NCI-H1436 (cell line): ENCODE results near the gene TUBG2.
"Not testable (repeated sequence)": the region's sequence is repeated elsewhere in the genome, so short reads cannot be mapped to it uniquely, and the experiment has no call there.

ENCODE experiments used
- DNase-seq: peaks from one replicate; lab custom pipeline; 2025; lab: John Stamatoyannopoulos, UW

Gene TUBG2

GRCh38 chr17:42659079-42659931, at the start of gene TUBG2:
Gene TUBG2 (plus strand): TSS chr17:42659284. CDS start chr17:42659504, 220 bp downstream.
- DNase-seq = peak; percentile 95

- DNase-seq = not testable (repeated sequence)
These were observed 49.0 kb upstream of the TUBG2 start for GRCh38 chr17:42609814-42610801.

GRCh38 chr17:42612013-42612412, 47.1 kb upstream of the TUBG2 start:
- no peak for DNase-seq

- no peak for DNase-seq
These were observed 45.3 kb upstream of the TUBG2 start for GRCh38 chr17:42613699-42614295.

- DNase-seq = no peak
These were observed 41.1 kb upstream of the TUBG2 start for GRCh38 chr17:42617956-42618431.

- peak; percentile 7 for DNase-seq
These were observed 40.5 kb upstream of the TUBG2 start for GRCh38 chr17:42618442-42619150.

GRCh38 chr17:42621987-42622386, 37.1 kb upstream of the TUBG2 start:
- DNase-seq = not testable (repeated sequence)

- DNase-seq = no peak
These were observed 35.8 kb upstream of the TUBG2 start for GRCh38 chr17:42623271-42623670.

GRCh38 chr17:42623732-42624596, 35.1 kb upstream of the TUBG2 start:
- peak; percentile 23 for DNase-seq

GRCh38 chr17:42627032-42627764, 31.9 kb upstream of the TUBG2 start:
- DNase-seq = not testable (repeated sequence)

GRCh38 chr17:42629411-42630009, 29.6 kb upstream of the TUBG2 start:
- DNase-seq = no peak

- no peak for DNase-seq
These were observed 26.1 kb upstream of the TUBG2 start for GRCh38 chr17:42632949-42633444.

- no peak for DNase-seq
These were observed 19.5 kb upstream of the TUBG2 start for GRCh38 chr17:42639525-42640113.

GRCh38 chr17:42640121-42640520, 19.0 kb upstream of the TUBG2 start:
- DNase-seq = no peak

- peak; percentile 4 for DNase-seq
These were observed 16.7 kb upstream of the TUBG2 start for GRCh38 chr17:42642336-42642735.

- DNase-seq = no peak
These were observed 11.3 kb upstream of the TUBG2 start for GRCh38 chr17:42647778-42648177.

- DNase-seq = no peak
These were observed 7.7 kb upstream of the TUBG2 start for GRCh38 chr17:42651392-42651791.
